ENCODE data around the gene AAK1.
"Not testable (repeated sequence)": the region's sequence is repeated elsewhere in the genome, so short reads cannot be mapped to it uniquely, and the experiment has no call there.

AAK1 gene

GRCh38 chr2:69576880-69577279 is 66.7 kb downstream of the AAK1 start:
- peak; percentile 74 for DNase-seq (ENCODE audit: low read depth)
- TF ChIP-seq CTCF (conservative IDR thresholded peaks at IDR 0.05; ENCODE audit: low read length) = no peak
- H3K4me3 ChIP-seq (ENCODE audit: low read length) = no peak overlapping the region

GRCh38 chr2:69575926-69576325 is 67.6 kb downstream of the AAK1 start:
- TF ChIP-seq CTCF (conservative IDR thresholded peaks at IDR 0.05; ENCODE audit: low read length) = no peak
- DNase-seq (ENCODE audit: low read depth) = no peak
- H3K4me3 ChIP-seq (ENCODE audit: low read length) = no peak overlapping the region

GRCh38 chr2:69575371-69575770 is 68.2 kb downstream of the AAK1 start:
- not testable (repeated sequence) for H3K4me3 ChIP-seq (ENCODE audit: low read length); DNase-seq (ENCODE audit: low read depth)

GRCh38 chr2:69572641-69573040 is 70.9 kb downstream of the AAK1 start:
- H3K4me3 ChIP-seq (ENCODE audit: low read length) = no peak overlapping the region
- TF ChIP-seq CTCF (conservative IDR thresholded peaks at IDR 0.05; ENCODE audit: low read length) = no peak
- DNase-seq (ENCODE audit: low read depth) = peak; percentile 34

GRCh38 chr2:69571189-69571588 is 72.3 kb downstream of the AAK1 start:
- no peak for TF ChIP-seq CTCF (conservative IDR thresholded peaks at IDR 0.05; ENCODE audit: low read length)
- H3K4me3 ChIP-seq (ENCODE audit: low read length) = no peak overlapping the region
- no peak for DNase-seq (ENCODE audit: low read depth)

GRCh38 chr2:69570474-69570873 is 73.1 kb downstream of the AAK1 start:
- TF ChIP-seq CTCF (conservative IDR thresholded peaks at IDR 0.05; ENCODE audit: low read length) = no peak
- no peak for DNase-seq (ENCODE audit: low read depth)
- no peak overlapping the region for H3K4me3 ChIP-seq (ENCODE audit: low read length)

GRCh38 chr2:69567909-69568300 is 75.6 kb downstream of the AAK1 start:
- H3K4me3 ChIP-seq (ENCODE audit: low read length) = no peak overlapping the region
- DNase-seq (ENCODE audit: low read depth) = peak; percentile 31

More at GRCh38 chr2:69567909-69568300, 75.6 kb downstream of the AAK1 start:
- TF ChIP-seq CTCF (conservative IDR thresholded peaks at IDR 0.05; ENCODE audit: low read length) = no peak
